MCF 10A (cell line): ENCODE results near the gene TNFRSF12A. TPM values are rescaled to one million over a fixed set of nuclear protein-coding genes. Genes with fewer than 3 reads are reported as not detected.

Experiments
- BruUV-seq: library from RNA; stranded (reverse); fragments of 400-500 nt; replicated peaks from 2 replicates; lab custom pipeline; 2021; lab: Mats Ljungman, UMichigan
- CTCF ChIA-PET: fragments of 300-600 bp; sonication (Branson Sonifier 250); formaldehyde crosslinking; extraction: SDS; loops from one replicate; lab custom pipeline; 2021; ENCODE audit warnings: antibody characterized with exemption, inconsistent platforms; lab: Yijun Ruan, JAX
- POLR2A ChIA-PET: fragments of 300-600, 350-650 bp; sonication (Branson Sonifier 250); formaldehyde crosslinking; extraction: SDS; loops from one replicate; lab custom pipeline; 2020; ENCODE audit warnings: antibody characterized with exemption, inconsistent platforms; lab: Yijun Ruan, JAX
- DNase-seq: peaks from one replicate; pipeline ENCODE4 v3.0.0-alpha.2; 2018; ENCODE audit not compliant: unreplicated experiment
- H3K27ac Mint-ChIP-seq: one replicate; pipeline ENCODE4 v1.8.0; 2022; ENCODE audit warnings: mild to moderate bottlenecking, low read depth, mixed read lengths; ENCODE audit not compliant: unreplicated experiment
- H3K27me3 Mint-ChIP-seq: one replicate; pipeline ENCODE4 v1.8.0; 2022; ENCODE audit warnings: mixed read lengths; ENCODE audit not compliant: insufficient read depth, unreplicated experiment
- H3K36me3 Mint-ChIP-seq: one replicate; pipeline ENCODE4 v1.8.0; 2022; ENCODE audit warnings: mild to moderate bottlenecking, moderate library complexity, mixed read lengths; ENCODE audit not compliant: insufficient read depth, unreplicated experiment
- H3K4me1 Mint-ChIP-seq: one replicate; pipeline ENCODE4 v1.8.0; 2022; ENCODE audit warnings: mixed read lengths; ENCODE audit not compliant: insufficient read depth, unreplicated experiment
- H3K4me3 Mint-ChIP-seq: one replicate; pipeline ENCODE4 v1.8.0; 2022; ENCODE audit warnings: mild to moderate bottlenecking, moderate library complexity, mixed read lengths; ENCODE audit not compliant: unreplicated experiment
- H3K9me3 Mint-ChIP-seq: one replicate; pipeline ENCODE4 v1.8.0; 2022; ENCODE audit warnings: mixed read lengths; ENCODE audit not compliant: unreplicated experiment
- CTCF ChIP-seq: fragments of 200-600 bp; IDR thresholded peaks from one replicate; pipeline ENCODE4 v1.8.0; 2022; ENCODE audit warnings: antibody characterized with exemption, mild to moderate bottlenecking; ENCODE audit not compliant: unreplicated experiment
- intact Hi-C: fragments of 100-400 bp; cut with micrococcal nuclease; formaldehyde crosslinking; loops from 2 replicates; pipeline ENCODE4 v1.14.1; 2022
- total RNA-seq: library from RNA; stranded (reverse); gene quantifications from 2 replicates; pipeline ENCODE4 v1.2.3, GENCODE V29; 2022

The TNFRSF12A gene
- total RNA-seq, 1 experiment from 2014 or later: 641 TPM

GRCh38 chr16:3017344-3017743, 2.8 kb upstream of the TNFRSF12A start:
- Mint-ChIP-seq H3K36me3 (peaks cover 7% of the 10 kb centered on the region), H3K27me3 (no peaks in the 10 kb centered on the region), H3K9me3 (no peaks in the 10 kb centered on the region), H3K27ac (no peak overlapping the region), H3K4me3 (no peak overlapping the region), H3K4me1 (peaks cover 9% of the 10 kb centered on the region)
- intact Hi-C loops: no loop called here
- BruUV-seq: no TSS peak
- no peak for DNase-seq
- no peak for TF ChIP-seq CTCF
- ChIA-PET POLR2A (interaction anchor here (1.3 kb wide), 1 partner anchor 12 kb away, joined by 4 read pairs; no protein-coding TSS in a partner anchor), CTCF (no interaction called here)

DNA sequence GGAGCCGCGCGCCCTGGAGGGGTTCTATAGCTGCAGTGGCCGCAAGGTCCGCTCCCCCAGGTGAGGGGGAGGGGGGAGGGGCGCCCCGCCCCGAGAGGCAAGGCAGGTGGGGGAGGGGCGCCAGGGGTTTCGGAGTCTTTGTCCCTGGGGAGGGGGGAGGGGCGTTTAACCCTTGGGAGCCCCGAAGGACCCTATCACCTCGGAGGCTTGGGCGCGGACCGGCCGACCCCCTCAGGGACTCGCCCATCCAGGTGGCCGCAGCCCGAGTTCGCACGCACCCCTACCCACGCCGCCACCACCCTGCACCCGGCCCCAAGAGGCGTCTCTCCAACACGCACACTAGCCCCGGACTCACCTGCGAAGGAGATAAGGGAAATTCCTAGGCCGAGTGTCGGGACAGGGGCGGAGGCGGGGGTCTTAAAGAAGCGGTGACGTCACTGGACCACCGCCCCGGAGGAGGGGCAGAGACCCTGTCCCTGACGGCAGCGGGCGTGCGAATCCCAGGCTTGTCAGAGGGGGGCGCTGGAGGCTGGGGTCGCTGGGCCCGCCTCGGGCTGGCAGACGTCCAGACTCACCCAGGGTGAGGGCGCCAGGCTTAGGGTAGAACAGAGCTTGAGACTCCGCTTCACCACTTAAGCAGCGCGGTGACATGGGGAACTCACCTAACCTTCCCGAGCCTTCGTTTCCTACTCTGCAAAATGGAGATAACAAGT, 2.2 kb upstream of the TNFRSF12A start, which contains the start of gene CLDN6:
Gene CLDN6, minus strand, starts transcription at position 390 of the 713 bp plus-strand sequence. CDS start 2,162 bp downstream, outside the sequence.
- no peaks in the 10 kb centered on the region for H3K27me3 Mint-ChIP-seq
- intact Hi-C loops: no loop called here
- H3K4me1 Mint-ChIP-seq: peaks cover 15% of the 10 kb centered on the region
- DNase-seq: no peak
- no TSS peak for BruUV-seq
- H3K9me3 Mint-ChIP-seq: no peaks in the 10 kb centered on the region
- CTCF ChIA-PET: interaction anchor here (0.7 to 5.1 kb wide), 2 partner anchors 14 to 131 kb away, joined by 3 to 28 read pairs; no protein-coding TSS in a partner anchor
- no peak within 1 kb of the TSS for H3K4me3 Mint-ChIP-seq
- no peak for TF ChIP-seq CTCF
- POLR2A ChIA-PET: interaction anchor here (1.3 kb wide), 1 partner anchor 12 kb away, joined by 4 read pairs; no protein-coding TSS in a partner anchor
- peaks cover 12% of the 10 kb centered on the region for H3K36me3 Mint-ChIP-seq
- H3K27ac Mint-ChIP-seq: no peak within 1 kb of the TSS

GRCh38 chr16:3019594-3020246, 448 bp upstream of the TNFRSF12A start:
- no TSS peak for BruUV-seq
- CTCF ChIA-PET: interaction anchor here (0.6 to 5.1 kb wide), 9 partner anchors 10 to 106 kb away, joined by 3 to 28 read pairs (median 3); no protein-coding TSS in a partner anchor
- intact Hi-C loops: loop anchor here (1.0 kb wide), 2 partner anchors 15 to 36 kb away; no protein-coding TSS in a partner anchor

More at GRCh38 chr16:3019594-3020246, 448 bp upstream of the TNFRSF12A start:
- no peak for TF ChIP-seq CTCF
- peaks cover 28% of the 10 kb centered on the region for H3K36me3 Mint-ChIP-seq
- peaks cover 23% of the 10 kb centered on the region for H3K4me1 Mint-ChIP-seq
- DNase-seq: no peak
- H3K27me3 Mint-ChIP-seq: no peaks in the 10 kb centered on the region
- POLR2A ChIA-PET: interaction anchor here (0.5 to 5.0 kb wide), 21 partner anchors 8 to 1358 kb away, joined by 3 to 41 read pairs (median 6); partner anchors contain the start of genes BICDL2, FLYWCH1, PAQR4 and PKMYT1
- H3K27ac Mint-ChIP-seq: peak overlapping the region; percentile 94
- no peaks in the 10 kb centered on the region for H3K9me3 Mint-ChIP-seq
- H3K4me3 Mint-ChIP-seq: peak overlapping the region; percentile 82
